Activated naive CD4-positive, alpha-beta T cell treated with anti-CD3 and anti-CD28 coated beads, Interleukin-2, amount 10 ng/mL, durations not matched to agents 7 days and 5 days (primary cell): ENCODE data around the gene TJP2.
A peak's percentile ranks its signal among the peaks of the same experiment; 100 is the strongest.

ENCODE experiments used
- CTCF ChIA-PET: fragments of 350-600 bp; sonication (Branson Sonifier 250); formaldehyde crosslinking; loops from one replicate; lab custom pipeline; 2021; ENCODE audit warnings: antibody characterized with exemption; lab: Charles Lee
- DNase-seq: peaks from one replicate; pipeline ENCODE4 v3.0.0-alpha.2; 2020
- H3K27ac Mint-ChIP-seq: one replicate; pipeline ENCODE4 v1.8.0; 2021; ENCODE audit warnings: mild to moderate bottlenecking, moderate library complexity, mixed read lengths
- H3K27me3 Mint-ChIP-seq: one replicate; pipeline ENCODE4 v1.8.0; 2021; ENCODE audit warnings: mild to moderate bottlenecking, mixed read lengths
- H3K36me3 Mint-ChIP-seq: one replicate; pipeline ENCODE4 v1.8.0; 2021; ENCODE audit warnings: mixed read lengths
- H3K4me1 Mint-ChIP-seq: one replicate; pipeline ENCODE4 v1.8.0; 2021; ENCODE audit warnings: mixed read lengths
- H3K4me3 Mint-ChIP-seq: one replicate; pipeline ENCODE4 v1.8.0; 2021; ENCODE audit warnings: mild to moderate bottlenecking, moderate library complexity, mixed read lengths
- H3K9me3 Mint-ChIP-seq: one replicate; pipeline ENCODE4 v1.8.0; 2021; ENCODE audit warnings: mixed read lengths

TJP2 gene

DNA sequence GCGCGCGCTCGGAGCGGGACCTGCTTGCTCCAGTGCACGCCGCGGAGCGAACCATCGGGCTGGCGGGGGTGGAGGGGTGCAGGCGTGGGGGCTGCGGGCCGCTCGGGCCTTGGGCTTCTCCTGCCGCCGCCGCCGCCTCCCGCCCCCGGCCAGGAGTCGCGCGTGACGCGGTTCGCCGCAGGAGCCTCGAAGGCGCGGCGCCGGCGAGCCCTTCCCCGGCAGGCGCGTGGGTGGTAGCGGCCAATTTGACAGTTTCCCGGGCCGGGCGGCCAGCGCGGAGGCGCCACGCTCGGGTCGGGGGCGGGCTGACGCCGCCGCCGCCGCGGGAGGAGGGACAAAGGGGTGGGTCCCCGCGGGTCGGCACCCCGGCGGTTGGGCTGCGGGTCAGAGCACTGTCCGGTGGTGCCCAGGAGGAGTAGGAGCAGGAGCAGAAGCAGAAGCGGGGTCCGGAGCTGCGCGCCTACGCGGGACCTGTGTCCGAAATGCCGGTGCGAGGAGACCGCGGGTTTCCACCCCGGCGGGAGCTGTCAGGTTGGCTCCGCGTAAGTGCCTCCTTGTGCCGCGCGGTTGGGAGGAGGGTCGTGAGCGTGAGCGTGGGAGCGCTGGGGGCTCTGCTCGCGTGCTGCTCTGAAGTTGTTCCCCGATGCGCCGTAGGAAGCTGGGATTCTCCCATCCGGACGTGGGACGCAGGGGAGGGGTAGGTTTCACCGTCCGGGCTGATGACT, at the start of gene TJP2:
TSS of gene TJP2 (plus strand) at position 387 of the 725 bp plus-strand sequence. CDS start at position 483, 96 bp downstream.
- Mint-ChIP-seq H3K36me3 (peaks cover 3% of the 10 kb centered on the region), H3K9me3 (no peaks in the 10 kb centered on the region), H3K4me3 (peak within 1 kb of the TSS; percentile 79), H3K27ac (peak within 1 kb of the TSS; percentile 8), H3K4me1 (peaks cover 60% of the 10 kb centered on the region), H3K27me3 (peaks cover 24% of the 10 kb centered on the region)
- CTCF ChIA-PET: interaction anchor here (1.2 to 2.2 kb wide), 3 partner anchors 18 to 139 kb away, joined by 3 to 5 read pairs (median 4); partner anchors contain the start of gene FXN
- peak; percentile 69 for DNase-seq

DNA sequence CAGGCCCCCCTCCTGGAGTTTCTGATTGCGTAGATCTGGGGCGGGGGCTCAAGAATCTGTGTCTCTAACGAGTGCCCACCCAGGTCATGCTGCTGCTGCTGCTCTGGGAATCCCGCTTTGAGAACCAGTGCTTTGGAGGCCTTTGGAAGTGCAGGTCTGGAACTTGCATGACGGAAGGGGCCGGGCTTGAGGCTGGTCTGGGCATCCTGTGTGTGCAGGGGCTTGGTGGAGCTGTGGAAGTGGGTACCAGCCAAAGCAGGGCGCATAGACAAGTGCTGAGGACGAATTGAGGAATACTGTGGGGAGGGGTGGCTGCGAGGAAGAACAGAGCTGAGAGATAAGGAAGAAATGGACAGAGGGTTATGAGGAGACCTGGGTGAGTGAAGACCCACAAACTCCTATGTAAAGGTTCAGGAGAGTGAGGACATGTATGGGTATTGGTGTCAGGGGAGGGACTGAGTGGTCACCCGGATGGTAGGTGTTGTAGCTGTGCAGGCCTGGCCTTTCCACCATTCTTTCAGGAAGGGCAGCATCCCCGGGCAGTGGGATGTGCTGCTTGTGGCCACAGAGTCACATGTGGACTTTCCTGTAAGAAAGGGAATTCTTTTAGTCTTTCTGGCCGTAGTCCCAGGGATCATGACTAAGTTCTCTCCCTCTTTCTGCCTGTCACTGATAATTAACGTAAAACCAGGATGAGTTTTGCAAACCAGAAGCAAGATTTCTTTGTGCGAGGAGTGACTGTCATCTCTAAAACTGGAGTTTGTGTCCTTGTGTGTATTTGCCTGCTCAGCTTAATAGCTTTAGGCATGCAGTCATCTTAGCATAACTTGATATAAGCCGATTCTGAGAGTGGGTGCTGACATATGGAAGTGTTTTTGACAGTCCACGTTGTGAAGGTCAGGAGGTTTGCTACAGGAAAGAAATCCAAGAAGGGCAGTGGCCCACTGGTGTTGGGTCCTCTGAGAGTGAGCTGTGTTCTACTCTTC, 43.3 kb upstream of the TJP2 start:
- CTCF ChIA-PET: interaction anchor here (1.1 kb wide), 1 partner anchor 8 kb away, joined by 3 read pairs; no protein-coding TSS in a partner anchor
- DNase-seq: no peak

DNA sequence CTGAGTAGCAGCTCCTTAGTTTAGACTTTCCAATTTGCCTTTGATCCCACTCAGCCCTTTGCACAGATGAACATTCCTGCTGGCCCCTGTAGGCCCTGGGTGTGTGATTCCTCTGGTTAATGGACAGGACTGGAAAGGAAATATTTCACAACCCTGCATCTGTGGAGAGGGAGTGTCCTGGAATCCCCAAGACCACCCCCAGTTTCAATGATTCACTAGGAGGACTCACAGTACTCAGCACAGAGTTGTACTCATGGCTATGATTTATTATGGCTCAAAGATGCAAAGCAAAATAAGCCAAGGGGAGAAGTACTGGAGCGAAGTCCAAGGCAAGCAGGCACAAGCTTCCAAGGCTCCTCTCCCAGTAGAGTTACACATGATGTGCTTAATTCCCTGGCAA, 42.4 kb upstream of the TJP2 start:
- H3K4me1 Mint-ChIP-seq: no peaks in the 10 kb centered on the region
- CTCF ChIA-PET: interaction anchor here (1.1 kb wide), 1 partner anchor 9 kb away, joined by 3 read pairs; no protein-coding TSS in a partner anchor
- no peak overlapping the region for H3K4me3 Mint-ChIP-seq
- H3K36me3 Mint-ChIP-seq: no peaks in the 10 kb centered on the region
- no peaks in the 10 kb centered on the region for H3K9me3 Mint-ChIP-seq
- no peaks in the 10 kb centered on the region for H3K27me3 Mint-ChIP-seq
- DNase-seq: no peak
- H3K27ac Mint-ChIP-seq: no peak overlapping the region

More for the DNA sequence above, 43.3 kb upstream of the TJP2 start:
- H3K36me3 Mint-ChIP-seq: no peaks in the 10 kb centered on the region
- no peaks in the 10 kb centered on the region for H3K27me3 Mint-ChIP-seq
- no peak overlapping the region for H3K27ac Mint-ChIP-seq
- H3K4me3 Mint-ChIP-seq: no peak overlapping the region
- H3K9me3 Mint-ChIP-seq: no peaks in the 10 kb centered on the region
- no peaks in the 10 kb centered on the region for H3K4me1 Mint-ChIP-seq

DNA sequence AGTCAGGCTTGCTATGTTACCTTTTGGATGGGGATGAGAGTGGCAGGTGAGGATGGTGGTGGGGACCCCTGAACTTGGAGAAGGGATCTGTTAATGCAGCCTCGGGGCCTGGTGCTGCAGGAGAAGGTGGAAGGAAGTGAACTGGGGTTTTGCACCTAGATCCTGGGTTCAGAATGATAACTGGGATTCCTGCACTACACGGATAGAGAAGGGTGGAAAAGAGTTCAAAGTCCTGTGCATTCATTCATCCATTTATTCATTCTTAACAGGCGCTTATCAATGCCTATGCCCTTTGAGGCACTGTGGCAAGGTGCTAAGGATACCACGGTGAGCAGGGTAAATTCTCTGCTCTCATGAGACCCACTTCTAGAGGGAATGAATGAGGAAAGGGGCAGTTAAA, 41.7 kb upstream of the TJP2 start:
- CTCF ChIA-PET: no interaction called here
- Mint-ChIP-seq H3K9me3 (no peaks in the 10 kb centered on the region), H3K36me3 (no peaks in the 10 kb centered on the region), H3K4me3 (no peak overlapping the region), H3K4me1 (no peaks in the 10 kb centered on the region), H3K27ac (no peak overlapping the region), H3K27me3 (no peaks in the 10 kb centered on the region)
- no peak for DNase-seq

DNA sequence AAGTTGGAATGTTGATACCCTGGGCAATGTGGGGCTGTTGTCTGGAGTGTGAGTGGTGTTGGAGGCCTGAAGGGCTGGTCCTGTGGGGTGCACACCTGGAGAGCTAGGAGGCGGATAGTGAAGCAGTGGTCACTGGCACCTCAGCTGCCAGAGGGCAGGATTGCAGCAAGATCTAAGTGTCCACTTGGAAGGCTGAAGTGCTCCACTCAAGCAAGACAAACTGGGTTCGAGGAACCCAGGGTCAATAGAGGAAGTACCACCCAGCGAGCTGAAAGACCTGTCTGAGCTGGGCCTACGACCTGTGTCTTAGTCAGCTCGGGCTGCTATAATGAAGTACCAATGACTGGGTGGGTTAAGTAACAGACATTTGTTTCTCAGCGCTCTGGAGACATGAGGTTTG, 39.7 kb upstream of the TJP2 start:
- Mint-ChIP-seq H3K27me3 (no peaks in the 10 kb centered on the region), H3K4me3 (no peak overlapping the region), H3K9me3 (no peaks in the 10 kb centered on the region), H3K27ac (no peak overlapping the region), H3K36me3 (no peaks in the 10 kb centered on the region), H3K4me1 (no peaks in the 10 kb centered on the region)
- CTCF ChIA-PET: no interaction called here
- no peak for DNase-seq

DNA sequence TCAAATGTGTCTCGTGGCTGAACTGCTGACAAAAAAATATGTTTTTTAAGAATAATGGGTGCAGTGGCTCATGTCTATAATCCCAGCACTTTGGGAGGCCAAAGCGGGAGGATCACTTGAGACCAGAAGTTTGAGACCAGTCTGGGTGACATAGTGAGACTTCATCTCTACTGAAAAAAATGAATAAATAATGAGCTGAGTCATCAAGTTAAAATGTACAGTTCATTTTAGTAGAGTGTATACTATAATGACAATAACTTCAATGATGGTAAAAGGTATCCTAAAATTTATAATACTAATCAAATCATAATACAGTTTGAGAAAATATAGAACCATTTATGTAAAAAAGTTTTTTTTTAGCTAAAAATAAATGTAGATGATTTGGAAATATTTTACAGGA, 37.9 kb upstream of the TJP2 start:
- no peak for DNase-seq
- CTCF ChIA-PET: interaction anchor here (0.6 kb wide), 1 partner anchor 463 kb away, joined by 3 read pairs; no protein-coding TSS in a partner anchor
- H3K27me3 Mint-ChIP-seq: no peaks in the 10 kb centered on the region
- no peak overlapping the region for H3K27ac Mint-ChIP-seq
- H3K4me1 Mint-ChIP-seq: no peaks in the 10 kb centered on the region
- no peaks in the 10 kb centered on the region for H3K36me3 Mint-ChIP-seq
- no peak overlapping the region for H3K4me3 Mint-ChIP-seq
- H3K9me3 Mint-ChIP-seq: no peaks in the 10 kb centered on the region

DNA sequence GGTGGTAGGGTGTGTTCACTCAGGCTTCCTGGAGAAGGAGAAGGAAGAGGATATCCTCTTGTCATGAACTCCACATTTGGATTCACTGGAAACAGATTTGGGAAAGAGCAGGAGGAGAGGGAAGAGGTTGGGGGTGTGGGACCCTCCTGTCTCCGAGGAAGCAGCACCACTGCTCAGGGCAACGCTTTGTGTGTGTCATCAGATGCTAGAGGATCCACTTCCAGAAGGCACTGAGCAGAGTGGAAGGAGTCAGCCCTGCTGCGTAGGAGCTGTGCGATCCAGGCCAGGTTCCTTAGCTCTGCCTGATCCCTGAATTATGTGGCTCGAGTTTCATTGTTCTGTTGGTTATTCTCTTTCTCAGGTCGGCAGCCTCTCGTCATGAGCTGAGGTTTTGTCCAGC, 37.3 kb upstream of the TJP2 start:
- H3K27ac Mint-ChIP-seq: no peak overlapping the region
- no peaks in the 10 kb centered on the region for H3K9me3 Mint-ChIP-seq
- no peaks in the 10 kb centered on the region for H3K36me3 Mint-ChIP-seq
- H3K27me3 Mint-ChIP-seq: no peaks in the 10 kb centered on the region
- no peaks in the 10 kb centered on the region for H3K4me1 Mint-ChIP-seq
- no peak for DNase-seq
- CTCF ChIA-PET: interaction anchor here (0.6 kb wide), 1 partner anchor 464 kb away, joined by 3 read pairs; no protein-coding TSS in a partner anchor
- no peak overlapping the region for H3K4me3 Mint-ChIP-seq

DNA sequence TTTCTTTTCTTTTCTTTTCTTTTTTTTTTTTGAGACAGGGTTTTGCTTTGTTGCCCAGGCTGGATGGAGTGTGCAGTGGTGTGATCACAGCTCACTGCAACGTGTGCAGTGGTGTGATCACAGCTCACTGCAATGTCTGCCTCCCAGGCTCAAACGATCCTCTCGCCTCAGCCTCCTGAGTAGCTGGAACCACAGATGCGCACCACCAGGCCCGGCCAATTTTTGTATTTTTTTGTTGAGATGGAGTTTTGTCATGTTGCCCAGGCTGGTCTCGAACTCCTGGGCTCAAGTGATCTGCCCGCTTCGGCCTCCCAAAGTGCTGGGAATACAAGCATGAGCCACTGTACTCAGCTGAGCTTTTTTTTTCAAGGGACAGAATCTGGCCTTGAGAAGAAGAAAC, 36.8 kb upstream of the TJP2 start:
- no peak overlapping the region for H3K4me3 Mint-ChIP-seq
- H3K4me1 Mint-ChIP-seq: peaks cover 2% of the 10 kb centered on the region
- CTCF ChIA-PET: no interaction called here
- no peaks in the 10 kb centered on the region for H3K27me3 Mint-ChIP-seq
- DNase-seq: no peak
- H3K9me3 Mint-ChIP-seq: no peaks in the 10 kb centered on the region
- H3K36me3 Mint-ChIP-seq: no peaks in the 10 kb centered on the region
- H3K27ac Mint-ChIP-seq: no peak overlapping the region

DNA sequence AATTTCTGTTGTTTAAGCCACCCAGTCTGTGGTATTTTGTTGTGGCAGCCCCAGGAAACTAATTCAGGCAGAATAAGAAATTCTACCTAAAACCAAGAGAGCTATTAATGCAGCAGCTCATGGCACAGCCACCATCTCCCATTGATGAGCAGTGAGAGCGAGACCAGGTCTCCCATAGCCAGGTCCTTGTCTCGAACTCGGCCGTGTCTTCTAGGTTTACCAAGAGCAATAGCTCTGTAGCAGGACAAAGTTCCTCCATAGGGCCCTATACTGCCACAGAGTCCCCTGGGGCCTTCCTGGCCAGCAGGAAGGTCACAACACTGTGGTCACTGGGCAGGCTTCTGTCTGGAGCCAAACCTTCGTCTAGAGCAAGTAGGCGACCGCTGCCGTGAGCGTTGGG, 34.5 kb upstream of the TJP2 start:
- Mint-ChIP-seq H3K9me3 (no peaks in the 10 kb centered on the region), H3K36me3 (no peaks in the 10 kb centered on the region), H3K27me3 (no peaks in the 10 kb centered on the region), H3K4me3 (no peak overlapping the region), H3K27ac (no peak overlapping the region), H3K4me1 (peaks cover 3% of the 10 kb centered on the region)
- no peak for DNase-seq
- CTCF ChIA-PET: interaction anchor here (1.2 kb wide), 2 partner anchors 26 to 52 kb away, joined by 3 to 4 read pairs; no protein-coding TSS in a partner anchor

DNA sequence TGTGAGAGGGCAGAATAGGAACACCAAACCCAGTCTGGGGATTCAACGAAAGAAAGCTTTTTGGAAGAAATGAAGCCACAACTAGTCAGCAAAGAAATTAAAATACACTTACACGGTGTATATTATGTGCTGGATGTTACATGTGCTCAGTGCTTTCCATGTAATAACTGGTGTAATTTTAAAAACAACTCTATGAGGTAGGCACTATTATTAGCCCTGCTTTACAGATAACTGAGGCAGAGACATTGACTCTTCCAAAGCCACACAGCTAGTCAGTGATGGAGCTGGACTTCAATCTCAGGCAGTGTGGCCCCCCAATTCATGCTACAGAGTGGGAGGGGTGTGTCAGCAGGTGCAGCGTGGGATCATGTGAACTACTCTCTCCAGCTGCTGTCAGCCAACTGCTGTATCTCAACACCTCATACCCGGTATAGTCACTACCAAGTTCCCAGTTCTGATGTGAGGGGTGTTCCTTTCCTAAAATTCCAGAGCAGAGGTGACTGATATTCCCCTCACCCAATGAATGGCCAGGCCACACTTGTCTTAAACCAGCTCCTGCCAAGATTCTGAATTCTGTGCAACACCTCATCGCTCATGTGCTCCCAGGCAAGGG, 33.8 kb upstream of the TJP2 start:
- Mint-ChIP-seq H3K4me1 (peaks cover 3% of the 10 kb centered on the region), H3K4me3 (no peak overlapping the region), H3K36me3 (no peaks in the 10 kb centered on the region), H3K9me3 (no peaks in the 10 kb centered on the region), H3K27ac (no peak overlapping the region), H3K27me3 (no peaks in the 10 kb centered on the region)
- CTCF ChIA-PET: interaction anchor here (1.2 kb wide), 2 partner anchors 25 to 52 kb away, joined by 3 to 4 read pairs; no protein-coding TSS in a partner anchor
- DNase-seq: no peak

DNA sequence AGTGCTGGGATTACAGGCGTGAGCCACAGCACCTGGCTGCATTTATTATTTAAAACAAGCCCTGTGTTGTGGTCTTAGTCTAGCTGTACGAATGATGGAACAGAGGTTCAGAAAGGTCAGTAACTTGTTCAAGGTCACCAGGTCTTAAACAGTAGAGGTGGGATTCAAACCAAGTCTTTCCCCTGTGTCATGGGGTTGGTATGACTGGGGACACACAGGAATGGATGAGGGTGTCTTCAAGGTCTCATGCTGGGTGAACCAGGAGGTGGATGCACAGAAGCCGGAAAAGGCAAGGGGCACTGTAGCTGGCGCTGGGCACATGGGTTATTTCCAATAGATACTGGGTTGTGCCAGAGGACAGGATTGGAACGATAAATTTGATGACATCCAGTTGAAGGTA, 32.2 kb upstream of the TJP2 start:
- no peak overlapping the region for H3K4me3 Mint-ChIP-seq
- no peak for DNase-seq
- H3K4me1 Mint-ChIP-seq: peaks cover 3% of the 10 kb centered on the region
- no peaks in the 10 kb centered on the region for H3K27me3 Mint-ChIP-seq
- CTCF ChIA-PET: interaction anchor here (1.0 kb wide), 1 partner anchor 143 kb away, joined by 3 read pairs; no protein-coding TSS in a partner anchor
- no peaks in the 10 kb centered on the region for H3K36me3 Mint-ChIP-seq
- no peak overlapping the region for H3K27ac Mint-ChIP-seq
- no peaks in the 10 kb centered on the region for H3K9me3 Mint-ChIP-seq

DNA sequence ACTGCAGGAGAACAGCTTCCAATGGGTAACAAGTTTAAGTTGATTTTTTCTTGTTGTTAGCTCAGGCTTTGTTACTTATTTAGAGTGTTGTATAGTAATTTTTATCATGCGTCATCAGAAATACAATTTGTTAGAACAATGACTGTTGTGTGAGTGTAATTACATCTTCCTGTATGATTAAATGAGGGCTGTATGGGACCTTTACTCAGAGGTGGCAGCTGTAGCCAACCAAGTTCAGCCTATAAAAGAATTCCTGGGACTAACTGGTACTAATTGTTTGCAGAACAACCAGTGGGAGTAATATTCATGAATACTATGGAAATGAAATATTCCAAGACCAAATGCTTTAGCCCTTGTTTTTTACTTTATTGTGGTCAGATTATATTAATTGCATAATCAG, 30.8 kb upstream of the TJP2 start:
- Mint-ChIP-seq H3K27me3 (no peaks in the 10 kb centered on the region), H3K36me3 (no peaks in the 10 kb centered on the region), H3K9me3 (no peaks in the 10 kb centered on the region), H3K27ac (no peak overlapping the region), H3K4me1 (peaks cover 3% of the 10 kb centered on the region), H3K4me3 (no peak overlapping the region)
- no peak for DNase-seq
- CTCF ChIA-PET: interaction anchor here (1.3 kb wide), 1 partner anchor 47 kb away, joined by 3 read pairs; no protein-coding TSS in a partner anchor

DNA sequence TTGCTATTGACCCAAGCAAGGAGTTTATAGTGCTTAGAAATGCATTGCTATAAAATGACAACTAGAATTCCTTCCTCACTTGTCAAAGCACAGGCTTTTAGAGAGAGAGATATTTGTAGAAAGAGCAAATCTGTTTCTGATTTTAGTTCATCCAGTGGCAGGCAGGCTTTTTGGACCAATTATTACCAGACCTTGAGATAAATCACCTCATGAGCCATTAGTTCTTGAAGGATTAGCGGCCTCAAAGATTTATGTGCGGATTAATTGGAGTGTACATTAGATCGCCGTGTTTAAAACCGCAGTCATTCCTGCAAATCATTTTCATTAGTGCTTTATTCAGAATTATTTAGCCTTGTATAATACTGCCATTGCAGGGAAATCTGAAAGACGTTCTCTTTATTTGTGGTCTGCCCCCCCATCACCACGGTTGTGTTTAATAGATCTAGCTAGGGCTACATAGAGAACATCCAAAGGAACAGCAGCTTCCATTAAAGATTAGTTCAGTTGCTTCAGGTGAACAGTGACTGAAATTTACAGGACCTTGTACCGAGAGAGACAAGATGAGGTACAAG, 28.8 kb upstream of the TJP2 start:
- Mint-ChIP-seq H3K27ac (no peak overlapping the region), H3K27me3 (no peaks in the 10 kb centered on the region), H3K36me3 (no peaks in the 10 kb centered on the region), H3K4me3 (no peak overlapping the region), H3K9me3 (no peaks in the 10 kb centered on the region), H3K4me1 (peaks cover 3% of the 10 kb centered on the region)
- CTCF ChIA-PET: no interaction called here
- DNase-seq: no peak
